HG03378 (cell line): Measurements from ENCODE around the gene LMAN1L.

Experiments used
- ATAC-seq: cut with Tn5 transposase; IDR thresholded peaks from one replicate; pipeline ENCODE4 v1.9.1; 2021; ENCODE audit warnings: mild to moderate bottlenecking, moderate library complexity; ENCODE audit not compliant: unreplicated experiment

LMAN1L gene

DNA sequence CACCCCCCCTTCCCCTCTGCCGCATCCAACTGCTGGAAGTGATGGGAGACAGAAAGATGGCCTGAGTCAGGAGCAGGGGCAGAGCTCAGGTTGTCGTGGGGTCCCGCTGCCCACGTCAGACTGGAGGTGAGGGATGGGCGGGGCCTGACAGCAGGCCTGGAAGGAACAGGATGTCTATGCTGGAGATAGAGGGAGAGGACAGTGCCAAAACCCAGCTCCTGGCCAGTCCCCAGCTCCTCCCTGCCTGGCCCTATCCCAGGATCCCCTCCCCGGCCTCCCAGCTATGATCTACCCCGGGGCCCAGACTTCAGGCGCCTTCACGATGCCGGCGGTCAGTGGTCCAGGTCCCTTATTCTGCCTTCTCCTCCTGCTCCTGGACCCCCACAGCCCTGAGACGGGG lies at the start of gene LMAN1L:
Gene LMAN1L (plus strand): TSS at position 303 of the 400 bp plus-strand sequence. CDS start 20 bp downstream, at position 323.
- no peak for ATAC-seq

DNA sequence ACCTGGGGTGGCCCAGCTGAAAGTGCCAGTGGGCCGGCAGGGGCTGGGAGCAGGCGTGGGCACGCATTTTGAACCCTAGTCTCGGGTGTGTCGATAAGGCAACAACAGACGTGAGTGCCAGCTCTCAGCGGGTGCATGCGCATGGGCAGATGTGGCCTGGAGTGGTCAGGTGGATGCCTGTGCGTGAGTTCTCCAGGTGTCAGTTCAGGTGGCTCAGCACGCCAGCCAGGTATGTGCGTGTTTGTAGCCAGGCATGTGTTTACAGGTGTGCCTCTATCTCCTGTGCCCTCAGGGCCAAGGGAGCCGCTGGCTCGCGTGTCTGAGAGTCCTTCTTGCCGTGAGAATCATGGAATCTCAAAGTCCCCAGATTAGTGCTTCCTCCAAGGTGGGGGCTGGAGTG lies 49.2 kb upstream of the LMAN1L start:
- no peak for ATAC-seq

DNA sequence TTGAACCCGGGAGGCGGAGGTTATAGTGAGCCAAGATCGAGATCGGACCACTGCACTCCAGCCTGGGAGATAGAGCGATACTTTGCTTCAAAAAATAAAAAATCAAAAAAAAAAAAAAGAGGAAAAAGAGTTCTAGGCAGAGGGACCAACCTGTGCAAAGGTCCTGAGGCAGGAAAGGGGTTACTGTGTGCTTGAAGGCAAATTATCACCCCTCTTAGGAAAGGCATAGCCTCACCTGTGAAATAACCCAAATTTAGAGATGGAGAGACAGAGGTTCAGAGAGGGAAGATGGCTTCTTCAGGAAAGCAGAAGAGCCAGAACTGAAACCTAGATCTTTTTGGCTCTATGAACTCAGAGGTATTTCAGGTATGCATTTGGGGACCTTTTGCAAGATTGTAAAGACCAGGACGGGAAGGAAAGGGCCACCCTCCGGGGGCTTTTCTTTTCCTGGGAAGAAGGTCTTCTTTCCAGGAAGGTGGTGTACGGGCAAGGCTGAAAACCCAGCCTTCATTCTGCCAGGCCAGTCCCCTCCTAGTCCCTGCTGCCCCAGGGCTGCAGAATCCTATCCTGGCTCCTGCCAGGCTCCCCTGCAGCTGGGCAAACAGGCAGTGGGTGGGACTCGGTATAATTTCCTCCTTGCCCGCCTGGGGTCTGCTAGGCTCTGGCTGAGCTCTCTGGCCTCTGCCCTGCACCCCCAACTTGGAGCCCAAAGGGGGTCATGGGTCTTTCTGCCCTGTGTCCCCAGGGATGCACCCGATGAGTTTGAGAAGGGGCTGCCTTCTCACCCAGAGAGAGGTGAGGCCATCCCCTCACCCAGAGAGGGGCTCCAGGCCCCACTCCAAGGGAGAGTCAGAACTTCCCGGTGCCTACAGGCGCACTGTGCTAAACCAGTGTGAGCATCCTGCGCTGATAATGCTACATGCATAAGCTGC lies 45.2 kb upstream of the LMAN1L start:
- no peak for ATAC-seq

DNA sequence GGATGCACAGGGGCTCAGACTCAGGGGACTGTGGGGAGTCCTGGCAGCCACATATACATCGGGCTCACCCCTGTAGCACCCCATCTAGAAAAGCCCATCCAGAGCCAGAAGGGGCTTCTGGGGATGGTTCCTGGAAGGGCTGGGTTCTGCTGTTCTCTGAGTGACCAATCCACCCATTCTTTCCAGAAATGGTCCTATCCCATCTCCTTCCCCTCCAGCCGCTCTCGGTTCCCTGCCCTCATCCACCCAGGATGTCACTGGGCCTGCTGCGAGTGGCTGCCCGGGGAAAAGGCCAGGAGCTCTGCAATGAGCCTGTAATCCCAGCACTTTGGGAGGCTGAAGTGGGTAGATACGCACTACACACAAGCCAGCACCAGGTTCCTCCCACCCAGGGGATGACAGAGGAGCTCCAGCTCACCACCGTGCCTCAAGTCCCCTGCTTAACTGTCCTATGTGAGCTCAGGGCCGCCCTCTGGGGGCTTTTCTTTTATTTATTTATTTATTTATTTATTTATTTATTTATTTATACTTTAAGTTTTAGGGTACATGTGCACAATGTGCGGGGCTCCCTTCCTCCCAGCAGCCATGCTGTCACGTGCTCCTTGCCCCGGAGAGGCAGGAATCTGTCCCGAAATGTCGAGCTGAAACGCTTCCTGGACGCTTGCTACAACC lies 44.4 kb upstream of the LMAN1L start:
- ATAC-seq, result no peak

DNA sequence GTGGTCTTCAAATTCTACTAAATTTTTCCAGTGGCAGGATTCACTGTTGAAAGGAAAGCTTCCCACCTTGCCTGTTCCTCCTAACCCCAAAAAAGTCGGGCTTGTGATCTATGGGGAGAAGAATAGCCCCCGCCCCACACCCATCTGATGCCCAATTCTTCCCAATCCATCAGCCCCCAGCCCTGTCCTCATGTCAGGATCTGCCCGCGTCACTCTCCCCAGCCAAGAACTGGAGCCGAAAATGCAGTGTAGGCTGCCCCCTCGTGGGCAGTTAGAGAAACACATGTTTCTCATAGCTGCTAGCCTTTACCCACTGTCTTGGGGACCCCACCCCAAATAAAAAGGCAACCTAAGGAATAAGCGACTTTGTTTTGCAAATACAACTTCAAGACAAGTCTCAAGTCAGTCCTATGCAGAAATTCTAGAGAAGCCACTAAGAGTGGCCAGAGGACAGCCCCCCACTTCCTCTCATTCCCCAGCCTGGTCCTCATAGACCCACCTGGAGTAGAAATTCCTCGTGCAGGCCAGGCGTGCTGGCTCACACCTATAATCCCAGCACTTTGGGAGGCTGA lies 43.8 kb upstream of the LMAN1L start:
- no peak for ATAC-seq

DNA sequence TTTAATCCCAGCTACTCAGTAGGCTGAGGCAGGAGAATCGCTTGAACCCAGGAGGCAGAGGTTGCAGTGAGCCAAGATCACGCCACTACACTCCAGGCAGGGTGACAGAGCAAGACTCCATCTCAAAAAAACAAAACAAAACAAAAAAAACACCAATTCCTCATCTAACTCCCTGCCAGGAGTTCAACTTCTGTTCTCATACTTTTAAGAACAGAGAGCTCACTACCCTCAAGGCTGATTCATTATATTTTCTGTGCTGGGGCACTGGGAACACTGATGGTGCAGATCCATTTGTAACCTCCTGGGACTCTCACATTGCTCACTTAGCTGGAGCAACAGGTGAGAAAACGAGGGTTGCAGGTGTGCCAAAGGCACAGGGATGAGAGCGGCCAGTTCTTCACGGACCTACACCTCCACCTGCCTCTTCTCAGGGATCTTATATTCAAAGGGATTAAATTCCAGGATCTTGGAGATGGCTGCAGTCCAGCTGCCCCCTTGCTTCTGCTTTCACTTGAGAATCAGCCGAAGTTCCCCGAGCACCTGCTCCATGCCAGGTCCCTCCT lies 43.1 kb upstream of the LMAN1L start:
- no peak for ATAC-seq

DNA sequence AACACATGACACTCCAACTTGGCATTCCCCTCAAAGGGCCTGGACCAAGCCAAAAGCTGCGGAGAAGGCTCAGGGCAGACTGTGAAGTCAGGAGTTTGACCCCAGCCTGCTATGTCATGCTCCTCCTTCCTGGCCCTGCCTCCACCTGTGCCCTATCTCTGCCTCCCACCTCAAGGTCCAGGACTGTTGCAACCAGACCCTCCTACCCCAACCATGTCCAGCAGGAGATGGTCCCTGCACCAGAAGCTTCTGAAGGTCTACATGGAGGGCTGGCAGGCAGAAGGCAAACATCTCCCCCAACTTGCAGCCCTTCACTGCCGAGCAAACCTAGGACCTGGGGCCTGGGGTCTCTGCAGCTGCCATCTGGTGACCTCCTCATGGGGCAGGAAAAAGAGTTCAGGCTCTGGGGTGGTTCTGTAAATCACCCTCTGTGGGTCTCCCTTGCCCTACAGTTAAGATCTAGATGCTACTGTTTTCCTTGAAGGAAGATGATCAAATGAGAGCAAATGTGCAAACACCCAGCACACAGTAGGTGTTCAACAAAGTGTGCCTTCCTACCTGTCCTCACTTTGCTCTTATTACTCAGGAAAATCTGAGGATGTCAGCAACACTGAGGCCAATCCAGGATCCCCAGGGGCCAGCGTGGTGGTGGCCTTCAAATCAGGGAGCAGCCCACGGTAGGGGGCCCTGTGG lies 42.3 kb upstream of the LMAN1L start:
- ATAC-seq, result no peak

DNA sequence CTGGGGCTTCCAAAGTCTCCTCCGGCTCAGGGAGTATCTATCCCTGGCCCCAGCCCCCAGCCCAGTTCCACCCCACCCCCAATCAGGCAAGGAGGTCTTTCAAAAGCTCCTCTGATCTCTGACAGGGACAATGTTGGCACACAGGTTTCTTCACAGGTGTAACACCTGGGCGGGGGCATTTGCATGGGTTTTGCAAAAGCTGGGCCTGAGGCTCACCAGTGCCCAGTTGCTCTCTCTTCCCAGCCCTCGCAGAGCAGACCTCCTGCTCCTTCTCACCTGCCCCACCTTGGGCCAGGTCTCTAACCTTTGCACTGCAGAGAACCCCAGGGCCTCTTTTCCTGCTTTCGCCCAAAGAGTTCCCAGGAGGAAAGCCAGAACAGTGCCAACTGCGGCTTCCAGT lies 39.3 kb upstream of the LMAN1L start:
- no peak for ATAC-seq

DNA sequence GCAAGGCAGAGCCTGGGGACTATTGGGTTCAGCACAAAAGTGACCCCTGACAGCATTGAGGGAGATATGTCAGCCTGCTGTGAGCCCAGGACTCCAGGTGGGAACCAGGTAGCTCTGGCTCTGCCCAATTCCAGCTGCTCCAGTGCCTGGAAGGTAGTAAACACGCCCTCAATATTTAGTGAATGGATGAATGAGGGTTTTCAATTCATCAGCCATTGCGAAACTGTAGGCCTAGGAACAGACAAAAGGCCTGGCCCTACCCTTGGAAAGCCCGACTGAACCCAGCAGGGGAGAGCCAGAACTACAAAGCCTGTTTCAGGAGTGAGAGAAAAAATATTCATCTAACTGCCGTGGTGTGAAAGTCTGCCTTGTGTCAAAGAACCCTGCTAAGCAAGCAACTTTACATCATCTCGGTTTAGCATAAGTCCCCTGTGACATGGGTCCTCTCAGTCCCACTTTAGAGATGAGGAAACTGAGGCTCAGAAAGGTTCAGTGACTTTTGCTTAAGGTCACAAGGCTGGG lies 38.8 kb upstream of the LMAN1L start:
- ATAC-seq, result no peak

DNA sequence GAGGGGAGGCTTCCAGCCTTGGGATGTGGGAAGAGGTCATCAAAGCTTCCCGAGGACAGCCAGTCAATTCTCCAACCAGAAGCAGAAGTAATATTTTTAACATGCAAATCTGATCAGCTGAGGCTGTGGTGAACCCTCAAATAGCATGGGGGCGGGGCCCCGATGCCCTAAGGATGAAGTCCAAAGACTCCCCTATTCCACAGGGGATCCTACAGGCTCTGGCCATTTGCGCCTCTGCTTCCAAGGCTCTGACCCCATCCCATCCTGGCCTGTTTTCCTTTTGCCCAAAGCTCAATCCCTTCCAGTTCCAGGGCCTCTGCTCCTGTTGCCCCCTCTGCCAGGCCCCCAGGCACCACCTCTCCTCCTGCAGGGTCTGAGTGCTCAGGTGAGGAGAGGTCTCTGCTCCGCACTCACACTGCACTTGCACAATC lies 37.5 kb upstream of the LMAN1L start:
- ATAC-seq, result no peak

DNA sequence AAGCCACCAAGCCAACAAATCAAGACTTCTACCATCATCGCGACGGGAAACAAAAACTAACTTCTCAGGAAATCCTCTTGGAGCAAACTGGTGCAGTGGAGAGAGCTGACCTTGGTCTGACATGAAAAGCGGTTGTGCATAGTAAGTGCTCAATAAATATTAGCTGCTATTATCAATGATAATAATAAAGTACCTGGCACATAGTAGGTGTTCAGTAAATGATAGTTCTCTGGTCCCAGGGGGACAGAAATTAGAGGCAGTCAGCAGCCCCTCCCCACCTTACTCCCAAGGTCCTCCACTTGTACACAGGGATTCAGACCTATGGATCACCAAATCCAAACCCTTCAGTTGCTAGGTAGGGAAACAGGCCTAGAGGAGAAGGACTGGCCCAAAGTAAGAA lies 36.7 kb upstream of the LMAN1L start:
- ATAC-seq, result no peak

DNA sequence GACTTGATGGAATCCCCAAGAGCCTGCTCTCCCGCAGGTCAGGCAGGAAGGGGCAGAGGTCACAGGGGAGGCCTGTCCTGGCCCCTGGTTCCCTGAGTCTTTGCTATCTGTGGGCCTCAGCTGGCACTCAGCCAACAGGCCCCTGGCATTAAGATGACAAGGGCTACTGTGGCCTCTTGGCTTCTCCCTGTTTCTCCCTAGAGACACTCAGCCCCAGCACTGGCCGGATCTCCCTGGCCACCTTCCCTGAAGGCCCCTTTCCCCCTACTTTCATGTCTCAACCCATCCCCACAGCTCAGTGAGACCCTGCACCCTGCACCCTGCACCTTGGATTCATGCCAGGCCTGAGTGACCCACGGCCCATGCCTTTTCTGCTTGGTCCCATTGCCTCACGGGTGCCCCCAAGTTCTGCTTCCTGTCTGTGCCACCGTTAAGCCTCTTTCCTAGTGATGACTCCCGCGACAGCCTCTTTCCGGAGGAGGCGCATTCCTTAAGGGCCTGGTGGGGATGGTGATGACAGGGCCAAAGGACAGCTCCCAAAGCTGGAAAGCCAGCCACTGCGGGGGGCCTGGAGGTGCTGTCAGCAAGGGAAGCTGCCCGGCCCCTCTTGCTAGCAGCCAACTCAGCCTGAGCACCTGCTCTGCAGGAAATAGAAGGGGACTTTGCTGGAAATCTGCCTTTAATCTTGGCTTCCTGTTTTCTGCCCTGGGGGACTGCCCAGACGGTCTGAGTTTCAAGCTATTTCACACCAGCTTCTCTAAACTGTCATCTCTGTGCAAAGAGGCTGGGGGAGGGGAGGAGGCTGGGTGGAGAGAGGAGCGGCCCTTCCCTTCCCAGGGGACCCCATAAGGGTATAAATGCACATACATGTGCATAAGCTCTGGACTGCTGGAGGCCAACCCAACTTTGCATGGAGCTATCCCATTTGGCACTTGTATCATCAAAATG lies 35.5 kb upstream of the LMAN1L start:
- ATAC-seq, result no peak

DNA sequence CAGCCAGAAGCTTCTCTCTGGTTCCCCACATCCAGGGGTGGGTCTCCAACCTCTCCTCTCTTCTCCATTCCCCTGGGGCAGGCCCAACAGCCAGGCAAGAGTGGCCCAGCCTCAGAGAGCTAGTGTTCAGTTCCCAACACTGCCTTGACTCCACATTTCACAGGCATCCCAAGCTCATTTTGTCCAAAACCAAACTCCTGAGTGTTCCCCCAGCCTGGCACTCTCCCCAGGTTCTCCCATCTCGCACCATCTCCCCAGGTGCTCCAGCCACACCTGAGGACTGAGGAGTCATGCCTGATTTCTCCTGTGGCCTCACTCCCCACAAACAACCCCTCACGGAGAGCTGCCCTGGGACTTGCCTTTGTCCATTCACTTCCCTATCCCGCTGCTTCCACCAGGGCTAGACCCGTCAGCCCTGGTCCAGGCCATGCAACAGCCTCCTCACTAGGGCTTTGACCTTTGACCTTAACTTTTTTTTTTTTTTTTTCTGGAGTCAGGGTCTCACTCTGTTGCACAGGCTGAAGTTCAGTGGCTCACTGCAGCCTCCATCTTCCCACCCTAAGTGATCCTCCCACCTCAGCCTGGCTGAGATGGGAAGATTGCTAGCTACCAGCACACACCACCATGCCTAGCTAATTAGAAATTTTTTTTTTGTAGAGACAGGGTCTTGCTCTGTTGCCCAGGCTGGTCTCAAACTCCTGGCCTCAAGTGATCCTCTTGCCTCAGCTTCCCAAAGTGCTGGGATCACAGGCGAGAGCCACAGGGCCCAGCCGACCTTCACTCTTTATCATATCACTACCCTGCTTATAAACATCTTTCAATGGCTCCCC lies 34.7 kb upstream of the LMAN1L start:
- no peak for ATAC-seq

DNA sequence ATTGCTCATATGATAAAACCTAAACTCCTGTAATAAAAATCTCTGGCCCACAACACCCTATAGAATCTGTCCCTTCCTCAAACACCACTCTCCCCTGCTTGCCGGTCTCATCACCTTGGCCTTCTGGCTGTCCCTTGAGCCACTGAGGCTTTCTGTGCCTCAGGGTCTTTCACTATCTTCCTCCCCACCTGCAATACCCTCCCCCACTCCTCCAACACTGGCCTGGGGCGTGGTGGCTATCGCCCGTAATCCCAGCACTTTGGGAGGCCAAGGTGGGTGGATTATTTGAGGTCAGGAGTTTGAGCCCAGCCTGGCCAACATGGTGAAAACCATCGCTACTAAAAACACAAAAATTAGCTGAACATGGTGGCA lies 34.0 kb upstream of the LMAN1L start:
- ATAC-seq, result no peak

DNA sequence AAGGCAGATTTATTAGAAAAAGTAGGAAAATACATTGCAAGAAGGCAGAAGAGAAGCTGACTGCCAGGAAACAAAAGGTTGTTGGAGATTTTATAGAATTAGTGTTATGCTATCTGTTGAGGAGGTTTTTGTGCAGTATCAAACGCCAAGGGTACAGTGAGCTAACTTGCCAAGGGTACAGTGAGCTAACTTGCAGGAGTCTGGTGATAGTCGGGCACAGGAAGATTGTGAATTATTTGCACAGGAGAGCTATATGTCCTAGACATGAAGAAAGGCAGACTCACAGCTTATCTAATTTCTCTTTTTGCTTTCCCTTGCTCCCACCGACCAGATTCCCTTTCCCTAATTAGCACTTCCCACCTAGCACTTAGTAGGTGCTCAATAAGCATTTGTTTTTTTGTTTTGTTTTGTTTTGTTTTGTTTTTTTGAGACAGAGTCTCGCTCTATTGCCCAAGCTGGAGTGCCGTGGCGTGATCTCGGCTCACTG lies 33.4 kb upstream of the LMAN1L start:
- ATAC-seq, result no peak

DNA sequence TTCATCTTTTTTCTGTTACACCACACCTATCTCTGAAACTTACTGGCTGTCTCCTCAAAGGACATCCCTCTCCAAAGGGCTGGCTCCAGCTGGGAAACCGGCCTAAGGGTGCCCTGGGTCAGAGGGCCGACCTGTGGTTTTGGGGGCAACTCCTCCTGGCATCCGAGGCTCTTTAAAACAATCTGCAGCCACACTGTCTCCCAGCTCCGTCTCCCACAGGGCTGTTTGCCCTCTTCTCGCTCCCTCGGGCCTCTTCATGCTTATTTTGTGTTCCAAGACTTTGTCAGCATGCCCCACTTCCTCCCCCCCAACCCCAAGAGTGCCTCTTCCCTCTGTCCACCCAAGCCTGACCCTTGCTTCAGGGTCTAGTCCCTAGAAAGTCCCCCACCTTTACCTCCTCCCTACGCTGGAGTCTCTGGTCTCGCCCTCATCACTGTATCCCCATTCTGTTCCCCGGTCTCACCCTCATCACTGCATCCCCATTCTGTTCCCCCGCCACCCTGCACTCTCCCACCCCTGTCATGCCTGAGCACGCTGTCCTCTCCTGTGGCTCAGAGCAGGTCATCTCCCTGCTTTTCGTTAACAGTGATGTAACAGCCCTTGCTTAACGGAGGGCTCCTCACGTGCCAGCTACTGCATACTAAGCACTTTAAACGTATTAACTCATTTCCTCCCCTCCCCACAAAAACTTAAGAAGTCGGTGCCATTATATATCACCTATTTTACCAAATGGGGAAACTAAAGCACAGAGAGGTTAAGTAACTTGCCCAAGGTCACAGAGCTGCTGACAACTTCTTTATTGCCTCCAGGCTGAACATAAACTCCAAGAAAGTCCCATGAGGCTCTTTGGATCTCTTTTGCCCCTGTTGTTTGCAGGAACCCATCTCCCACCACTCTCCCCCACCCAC lies 31.9 kb upstream of the LMAN1L start:
- ATAC-seq, result no peak

DNA sequence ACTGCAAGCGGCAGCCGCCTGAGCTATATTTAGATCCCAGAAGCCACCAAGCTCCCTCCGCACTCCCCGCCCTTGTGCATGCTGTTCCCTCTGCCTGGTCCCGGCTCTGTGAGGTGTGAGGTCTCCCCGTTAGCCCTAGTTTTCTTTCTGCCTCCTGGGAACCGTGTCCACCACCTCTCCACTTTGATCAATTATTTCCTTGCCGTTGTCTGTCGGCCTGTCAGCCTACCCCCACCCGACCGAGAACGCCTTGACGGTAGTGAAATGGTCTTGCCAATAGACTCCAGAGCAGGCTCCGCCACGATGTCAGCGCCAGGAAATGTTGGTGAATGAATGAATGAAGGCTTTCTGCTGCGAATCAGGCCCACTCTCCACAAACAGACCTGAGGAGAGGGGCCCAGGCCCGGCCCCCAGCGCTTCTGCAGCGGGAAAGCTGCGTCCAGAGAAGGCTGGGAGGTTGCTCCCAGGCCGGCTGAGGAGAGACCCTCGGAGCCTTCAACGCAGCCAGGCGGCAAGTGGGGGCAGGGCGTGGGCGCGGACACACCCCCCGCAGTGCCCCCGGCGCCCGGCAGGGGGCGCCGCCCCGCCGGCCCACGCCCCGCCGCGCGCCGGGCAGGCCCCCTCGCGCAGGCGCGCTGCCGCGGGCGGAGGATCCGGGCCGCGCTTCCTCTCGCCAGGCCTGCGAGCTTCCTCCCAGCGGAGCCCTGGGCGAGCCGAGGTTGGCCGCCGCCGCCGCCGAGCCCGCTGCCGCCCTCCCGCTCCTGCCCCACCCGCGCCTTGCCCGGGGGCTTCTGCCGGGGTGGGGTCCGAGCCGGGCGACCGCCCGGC lies 31.0 kb upstream of the LMAN1L start, which contains the start of gene CSK:
Gene CSK (plus strand): TSS at position 650 of the 828 bp plus-strand sequence. CDS start 16,218 bp downstream, outside the sequence.
- no peak for ATAC-seq
